ENCODE results near the gene DRD4. TPM values are rescaled to one million over a fixed set of nuclear protein-coding genes. Genes with fewer than 3 reads are reported as not detected.

The DRD4 gene
- total and polyA plus RNA-seq, 7 experiments from 2014 or later: 0.27 to 1.9 (median 0.75) TPM; not detected in 2

DNA sequence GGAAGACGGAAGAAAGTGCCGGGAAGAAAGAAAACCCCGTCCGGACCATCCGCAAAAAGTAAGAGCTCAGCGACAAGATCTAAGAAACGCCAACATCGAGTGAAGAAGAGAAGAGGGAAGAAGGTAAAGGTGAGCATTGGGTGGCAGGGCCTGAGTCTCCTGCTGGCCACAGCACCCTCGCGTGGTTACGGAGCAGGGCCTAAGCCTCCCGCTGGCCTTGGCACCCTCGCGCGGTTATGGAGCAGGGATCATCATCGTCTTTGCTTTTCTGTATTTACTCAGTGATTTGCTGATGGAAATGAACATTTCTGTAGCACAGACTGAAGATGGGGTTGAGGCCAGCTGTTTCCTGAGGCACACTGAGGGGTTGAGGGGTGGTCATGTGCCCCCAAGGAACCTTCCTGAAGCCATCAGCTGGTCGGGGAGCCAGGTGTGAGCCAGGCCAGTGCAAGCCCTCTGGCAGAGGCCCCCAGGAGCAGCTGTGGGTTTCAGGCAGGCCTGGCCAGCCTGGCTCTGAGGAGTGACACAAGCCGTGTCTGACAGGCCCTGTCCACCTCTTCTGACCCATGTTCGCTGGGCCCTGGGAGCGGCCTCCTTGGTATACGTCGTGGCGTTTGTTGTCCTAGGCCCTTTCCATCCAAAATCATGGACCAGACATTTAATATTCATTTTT is 35.4 kb upstream of the DRD4 start:
- no peaks in the 10 kb centered on the region for H3K27me3 Mint-ChIP-seq
- ChIA-PET CTCF (no interaction called here), POLR2A (no interaction called here)
- H3K27ac ChIP-seq (ENCODE audit: low read depth, low read length): no peak overlapping the region
- H3K4me1 Mint-ChIP-seq: peaks cover 0 to 6% (median 0%) of the 10 kb centered on the region in 7 donors
- H3K36me3 Mint-ChIP-seq: peaks cover 4 to 32% (median 6%) of the 10 kb centered on the region in 5 donors
- no peaks in the 10 kb centered on the region for H3K9me3 ChIP-seq (ENCODE audit: control insufficient read depth in 2 of 3, low read length in 3 of 3)
- H3K27ac Mint-ChIP-seq: peak overlapping the region in 2 of 9 donors; percentile 54 to 70
- no peaks in the 10 kb centered on the region for H3K4me1 ChIP-seq (ENCODE audit: control insufficient read depth in 2 of 2, insufficient read depth in 2 of 2, low read length in 2 of 2)
- peaks cover 4 to 91% (median 34%) of the 10 kb centered on the region in 3 experiments for H3K36me3 ChIP-seq (ENCODE audit: control insufficient read depth in 2 of 3, insufficient read depth in 3 of 3, low read length in 3 of 3)
- peaks cover 0 to 2% (median 0%) of the 10 kb centered on the region in 11 donors for H3K9me3 Mint-ChIP-seq
- H3K27me3 ChIP-seq (ENCODE audit: control insufficient read depth in 2 of 2, insufficient read depth in 2 of 2, low read length in 2 of 2): no peaks in the 10 kb centered on the region
- H3K4me3 Mint-ChIP-seq: no peak overlapping the region
- intact Hi-C loops (cut with micrococcal nuclease): no loop called here
- no peak for DNase-seq
- no peak for ATAC-seq
- H3K4me3 ChIP-seq (ENCODE audit: low read length): no peak overlapping the region

GRCh38 chr11:603154-603553 is 33.9 kb upstream of the DRD4 start:
- Mint-ChIP-seq H3K27me3 (no peaks in the 10 kb centered on the region), H3K4me1 (no peaks in the 10 kb centered on the region), H3K9me3 (no peaks in the 10 kb centered on the region), H3K27ac (no peak overlapping the region), H3K36me3 (peaks cover 4 to 28% (median 8%) of the 10 kb centered on the region in 5 donors), H3K4me3 (no peak overlapping the region)
- CTCF ChIA-PET: no interaction called here
- H3K36me3 ChIP-seq (ENCODE audit: control insufficient read depth in 2 of 3, insufficient read depth in 3 of 3, low read length in 3 of 3): peaks cover 4 to 92% (median 28%) of the 10 kb centered on the region in 3 experiments
- intact Hi-C loops (cut with micrococcal nuclease): no loop called here
- DNase-seq: no peak
- POLR2A ChIA-PET: no interaction called here
- H3K9me3 ChIP-seq (ENCODE audit: control insufficient read depth in 2 of 3, low read length in 3 of 3): no peaks in the 10 kb centered on the region
- H3K27me3 ChIP-seq (ENCODE audit: control insufficient read depth in 2 of 2, insufficient read depth in 2 of 2, low read length in 2 of 2): no peaks in the 10 kb centered on the region
- no peaks in the 10 kb centered on the region for H3K4me1 ChIP-seq (ENCODE audit: control insufficient read depth in 2 of 2, insufficient read depth in 2 of 2, low read length in 2 of 2)
- H3K4me3 ChIP-seq (ENCODE audit: low read length): no peak overlapping the region
- no peak for ATAC-seq
- H3K27ac ChIP-seq (ENCODE audit: low read depth, low read length): no peak overlapping the region

DNA sequence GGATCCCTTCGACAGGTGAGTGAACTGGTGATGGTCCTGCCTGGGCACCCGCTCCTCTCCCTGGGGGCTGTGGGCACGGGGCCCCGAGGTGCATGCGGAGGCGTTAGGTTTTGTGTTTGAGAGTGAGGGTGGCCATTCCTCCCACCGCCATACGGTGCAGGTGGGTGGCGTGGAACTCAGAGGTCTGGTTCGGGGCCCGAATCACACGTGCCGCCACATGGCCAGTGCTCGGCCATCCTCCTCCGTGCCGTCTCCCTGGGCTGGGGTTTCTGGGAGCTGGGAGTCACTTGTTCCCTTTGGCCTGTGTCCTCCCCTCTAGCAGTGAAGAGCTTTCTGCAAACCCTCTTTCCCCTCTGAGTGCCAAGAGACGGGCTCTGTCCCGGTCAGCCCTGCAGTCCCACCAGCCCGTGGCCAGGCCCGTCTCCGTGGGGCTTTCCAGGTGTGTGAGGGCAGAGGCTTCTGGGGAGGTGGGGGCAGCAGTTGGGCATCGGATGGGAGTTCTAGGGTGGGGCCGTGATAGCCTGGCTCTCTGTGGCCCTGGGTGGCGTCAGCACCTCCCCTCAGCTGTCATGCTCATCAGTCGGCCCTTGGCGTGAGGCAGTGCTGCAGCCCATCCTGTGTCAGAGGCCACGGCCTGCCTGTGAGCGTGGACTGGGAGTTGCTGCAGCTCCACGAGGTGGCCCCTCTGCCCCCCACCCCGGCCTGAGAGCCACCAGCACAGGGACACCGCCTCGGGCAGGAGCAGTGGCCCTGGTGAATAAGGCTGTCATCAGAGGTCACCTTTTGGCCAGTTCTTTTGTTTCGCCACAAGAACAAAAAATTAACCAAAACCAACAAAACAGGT is 31.6 kb upstream of the DRD4 start:
- intact Hi-C loops (cut with micrococcal nuclease): no loop called here
- peaks cover 0 to 96% (median 27%) of the 10 kb centered on the region in 3 experiments for H3K36me3 ChIP-seq (ENCODE audit: control insufficient read depth in 2 of 3, insufficient read depth in 3 of 3, low read length in 3 of 3)
- Mint-ChIP-seq H3K27me3 (no peaks in the 10 kb centered on the region), H3K9me3 (no peaks in the 10 kb centered on the region), H3K27ac (no peak overlapping the region), H3K36me3 (peaks cover 4 to 26% (median 5%) of the 10 kb centered on the region in 5 donors), H3K4me1 (no peaks in the 10 kb centered on the region), H3K4me3 (no peak overlapping the region)
- H3K27ac ChIP-seq (ENCODE audit: low read depth, low read length): no peak overlapping the region
- ChIA-PET POLR2A (interaction anchor here (0.7 to 1.0 kb wide), 2 partner anchors 68 to 354 kb away, joined by 3 read pairs; partner anchors contain the start of gene LRRC56), CTCF (no interaction called here)
- H3K9me3 ChIP-seq (ENCODE audit: control insufficient read depth in 2 of 3, low read length in 3 of 3): no peaks in the 10 kb centered on the region
- DNase-seq (no peak), ATAC-seq (no peak)
- no peaks in the 10 kb centered on the region for H3K27me3 ChIP-seq (ENCODE audit: control insufficient read depth in 2 of 2, insufficient read depth in 2 of 2, low read length in 2 of 2)
- no peak overlapping the region for H3K4me3 ChIP-seq (ENCODE audit: low read length)
- no peaks in the 10 kb centered on the region for H3K4me1 ChIP-seq (ENCODE audit: control insufficient read depth in 2 of 2, insufficient read depth in 2 of 2, low read length in 2 of 2)

- intact Hi-C loops (cut with micrococcal nuclease): no loop called here
- POLR2A ChIA-PET: no interaction called here
- Histone ChIP-seq H3K36me3 (ENCODE audit: control insufficient read depth in 2 of 3, insufficient read depth in 3 of 3, low read length in 3 of 3) (peaks cover 0 to 98% (median 32%) of the 10 kb centered on the region in 3 experiments), H3K27me3 (ENCODE audit: control insufficient read depth in 2 of 2, insufficient read depth in 2 of 2, low read length in 2 of 2) (no peaks in the 10 kb centered on the region), H3K4me3 (ENCODE audit: low read length) (no peak overlapping the region), H3K27ac (ENCODE audit: low read depth, low read length) (no peak overlapping the region), H3K9me3 (ENCODE audit: control insufficient read depth in 2 of 3, low read length in 3 of 3) (no peaks in the 10 kb centered on the region), H3K4me1 (ENCODE audit: control insufficient read depth in 2 of 2, insufficient read depth in 2 of 2, low read length in 2 of 2) (no peaks in the 10 kb centered on the region)
- Mint-ChIP-seq H3K36me3 (peaks cover 3 to 30% (median 5%) of the 10 kb centered on the region in 5 donors), H3K27ac (no peak overlapping the region), H3K4me1 (peaks cover 0 to 2% (median 0%) of the 10 kb centered on the region in 7 donors), H3K9me3 (no peaks in the 10 kb centered on the region), H3K4me3 (no peak overlapping the region), H3K27me3 (no peaks in the 10 kb centered on the region)
- ATAC-seq (no peak), DNase-seq (no peak)
- CTCF ChIA-PET: no interaction called here
Measured at GRCh38 chr11:606245-606644, 30.8 kb upstream of the DRD4 start.

- peaks cover 0 to 98% (median 35%) of the 10 kb centered on the region in 3 experiments for H3K36me3 ChIP-seq (ENCODE audit: control insufficient read depth in 2 of 3, insufficient read depth in 3 of 3, low read length in 3 of 3)
- DNase-seq: no peak
- H3K4me1 ChIP-seq (ENCODE audit: control insufficient read depth in 2 of 2, insufficient read depth in 2 of 2, low read length in 2 of 2): no peaks in the 10 kb centered on the region
- no peaks in the 10 kb centered on the region for H3K27me3 ChIP-seq (ENCODE audit: control insufficient read depth in 2 of 2, insufficient read depth in 2 of 2, low read length in 2 of 2)
- H3K4me3 ChIP-seq (ENCODE audit: low read length): no peak overlapping the region
- no peak overlapping the region for H3K27ac ChIP-seq (ENCODE audit: low read depth, low read length)
- H3K9me3 ChIP-seq (ENCODE audit: control insufficient read depth in 2 of 3, low read length in 3 of 3): no peaks in the 10 kb centered on the region
- peaks cover 0 to 22% (median 5%) of the 10 kb centered on the region in 5 donors for H3K36me3 Mint-ChIP-seq
- ChIA-PET CTCF (no interaction called here), POLR2A (no interaction called here)
- intact Hi-C loops (cut with micrococcal nuclease): no loop called here
- H3K27ac Mint-ChIP-seq: peak overlapping the region in 1 of 9 donors; percentile 42
- peaks cover 0 to 5% (median 2%) of the 10 kb centered on the region in 7 donors for H3K4me1 Mint-ChIP-seq
- H3K4me3 Mint-ChIP-seq: no peak overlapping the region
- H3K27me3 Mint-ChIP-seq: no peaks in the 10 kb centered on the region
- no peaks in the 10 kb centered on the region for H3K9me3 Mint-ChIP-seq
- no peak for ATAC-seq
Measured at GRCh38 chr11:607020-607780, 29.9 kb upstream of the DRD4 start.

GRCh38 chr11:607971-608659 is 29.0 kb upstream of the DRD4 start:
- H3K36me3 Mint-ChIP-seq: peaks cover 0 to 21% (median 5%) of the 10 kb centered on the region in 5 donors
- no peak for ATAC-seq
- intact Hi-C loops (cut with micrococcal nuclease): no loop called here
- peaks cover 0 to 9% (median 5%) of the 10 kb centered on the region in 7 donors for H3K4me1 Mint-ChIP-seq
- POLR2A ChIA-PET: interaction anchor here (0.6 to 1.1 kb wide), 2 partner anchors 50 to 351 kb away, joined by 4 to 6 read pairs; no protein-coding TSS in a partner anchor
- no peaks in the 10 kb centered on the region for H3K9me3 ChIP-seq (ENCODE audit: control insufficient read depth in 2 of 3, low read length in 3 of 3)
- no peak overlapping the region for H3K4me3 Mint-ChIP-seq
- DNase-seq: no peak
- peak overlapping the region in 3 of 9 donors; percentile 18 to 83 (median 56) for H3K27ac Mint-ChIP-seq
- H3K4me1 ChIP-seq (ENCODE audit: control insufficient read depth in 2 of 2, insufficient read depth in 2 of 2, low read length in 2 of 2): peaks cover 0 to 2% of the 10 kb centered on the region in 2 donors
- no peaks in the 10 kb centered on the region for H3K27me3 Mint-ChIP-seq
- H3K27ac ChIP-seq (ENCODE audit: low read depth, low read length): no peak overlapping the region
- CTCF ChIA-PET: interaction anchor here (1.0 kb wide), 1 partner anchor 54 kb away, joined by 3 read pairs; no protein-coding TSS in a partner anchor
- H3K27me3 ChIP-seq (ENCODE audit: control insufficient read depth in 2 of 2, insufficient read depth in 2 of 2, low read length in 2 of 2): no peaks in the 10 kb centered on the region
- peaks cover 0 to 98% (median 39%) of the 10 kb centered on the region in 3 experiments for H3K36me3 ChIP-seq (ENCODE audit: control insufficient read depth in 2 of 3, insufficient read depth in 3 of 3, low read length in 3 of 3)
- H3K4me3 ChIP-seq (ENCODE audit: low read length): no peak overlapping the region
- H3K9me3 Mint-ChIP-seq: no peaks in the 10 kb centered on the region
